ENCODE results near the gene TPT1.
"Not testable (repeated sequence)": the region's sequence is repeated elsewhere in the genome, so short reads cannot be mapped to it uniquely, and the experiment has no call there.

The TPT1 gene

GRCh38 chr13:45381196-45381595 is 40.2 kb upstream of the TPT1 start (continued):
- TF ChIP-seq, protein P1, sequence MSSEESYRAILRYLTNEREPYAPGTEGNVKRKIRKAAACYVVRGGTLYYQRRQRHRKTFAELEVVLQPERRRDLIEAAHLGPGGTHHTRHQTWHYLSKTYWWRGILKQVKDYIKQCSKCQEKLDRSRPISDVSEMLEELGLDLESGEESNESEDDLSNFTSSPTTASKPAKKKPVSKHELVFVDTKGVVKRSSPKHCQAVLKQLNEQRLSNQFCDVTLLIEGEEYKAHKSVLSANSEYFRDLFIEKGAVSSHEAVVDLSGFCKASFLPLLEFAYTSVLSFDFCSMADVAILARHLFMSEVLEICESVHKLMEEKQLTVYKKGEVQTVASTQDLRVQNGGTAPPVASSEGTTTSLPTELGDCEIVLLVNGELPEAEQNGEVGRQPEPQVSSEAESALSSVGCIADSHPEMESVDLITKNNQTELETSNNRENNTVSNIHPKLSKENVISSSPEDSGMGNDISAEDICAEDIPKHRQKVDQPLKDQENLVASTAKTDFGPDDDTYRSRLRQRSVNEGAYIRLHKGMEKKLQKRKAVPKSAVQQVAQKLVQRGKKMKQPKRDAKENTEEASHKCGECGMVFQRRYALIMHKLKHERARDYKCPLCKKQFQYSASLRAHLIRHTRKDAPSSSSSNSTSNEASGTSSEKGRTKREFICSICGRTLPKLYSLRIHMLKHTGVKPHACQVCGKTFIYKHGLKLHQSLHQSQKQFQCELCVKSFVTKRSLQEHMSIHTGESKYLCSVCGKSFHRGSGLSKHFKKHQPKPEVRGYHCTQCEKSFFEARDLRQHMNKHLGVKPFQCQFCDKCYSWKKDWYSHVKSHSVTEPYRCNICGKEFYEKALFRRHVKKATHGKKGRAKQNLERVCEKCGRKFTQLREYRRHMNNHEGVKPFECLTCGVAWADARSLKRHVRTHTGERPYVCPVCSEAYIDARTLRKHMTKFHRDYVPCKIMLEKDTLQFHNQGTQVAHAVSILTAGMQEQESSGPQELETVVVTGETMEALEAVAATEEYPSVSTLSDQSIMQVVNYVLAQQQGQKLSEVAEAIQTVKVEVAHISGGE (tag by site-specific recombination; conservative IDR thresholded peaks at IDR 0.05; ENCODE audit: low read depth): no peak
- TF ChIP-seq AEBP2 (tag by site-specific recombination; IDR thresholded peaks at IDR 0.05; ENCODE audit: borderline replicate concordance) (no peak), ZNF514 (tag by site-specific recombination; IDR thresholded peaks at IDR 0.05) (no peak), ZNF692 (tag by site-specific recombination; IDR thresholded peaks at IDR 0.05) (no peak), MEIS1 (CRISPR knock-in tag; IDR thresholded peaks at IDR 0.05; ENCODE audit: borderline replicate concordance) (no peak)
- TF ChIP-seq, protein P2, sequence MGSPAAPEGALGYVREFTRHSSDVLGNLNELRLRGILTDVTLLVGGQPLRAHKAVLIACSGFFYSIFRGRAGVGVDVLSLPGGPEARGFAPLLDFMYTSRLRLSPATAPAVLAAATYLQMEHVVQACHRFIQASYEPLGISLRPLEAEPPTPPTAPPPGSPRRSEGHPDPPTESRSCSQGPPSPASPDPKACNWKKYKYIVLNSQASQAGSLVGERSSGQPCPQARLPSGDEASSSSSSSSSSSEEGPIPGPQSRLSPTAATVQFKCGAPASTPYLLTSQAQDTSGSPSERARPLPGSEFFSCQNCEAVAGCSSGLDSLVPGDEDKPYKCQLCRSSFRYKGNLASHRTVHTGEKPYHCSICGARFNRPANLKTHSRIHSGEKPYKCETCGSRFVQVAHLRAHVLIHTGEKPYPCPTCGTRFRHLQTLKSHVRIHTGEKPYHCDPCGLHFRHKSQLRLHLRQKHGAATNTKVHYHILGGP (tag by site-specific recombination; IDR thresholded peaks at IDR 0.05): no peak

DNA sequence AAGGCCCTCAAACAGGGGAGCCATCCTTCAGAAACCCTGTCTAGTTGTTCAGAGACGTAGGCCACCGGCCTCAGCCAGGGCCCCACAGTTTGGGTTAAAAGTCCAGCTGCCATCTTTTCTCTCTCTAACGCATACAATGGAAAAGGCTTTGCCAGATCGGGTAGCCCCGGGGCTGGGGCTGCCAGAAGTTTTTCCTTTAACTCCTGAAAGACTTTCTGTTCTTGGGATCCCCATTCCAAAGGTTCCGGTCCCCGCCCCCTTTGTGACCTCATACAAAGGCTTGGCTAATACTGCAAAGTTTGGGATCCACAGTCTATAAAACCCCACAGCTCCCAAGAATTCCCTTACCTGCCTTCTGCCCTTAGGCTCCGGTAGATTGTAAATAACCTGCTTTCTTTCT is 39.7 kb upstream of the TPT1 start:
- H3K9me3 ChIP-seq (ENCODE audit: control insufficient read depth, insufficient read depth, low read depth, low read length); POLR2A ChIA-PET; CTCF ChIA-PET; H3K4me1 ChIP-seq (ENCODE audit: control insufficient read depth, insufficient read depth, low read length); H3K4me3 ChIP-seq (ENCODE audit: low read depth, low read length); H3K36me3 ChIP-seq (ENCODE audit: control insufficient read depth in 2 of 2, insufficient read depth in 1 of 2, low read length in 2 of 2); H3K27ac ChIP-seq (ENCODE audit: extremely low read depth, low read depth, low read length): not testable (repeated sequence)

DNA sequence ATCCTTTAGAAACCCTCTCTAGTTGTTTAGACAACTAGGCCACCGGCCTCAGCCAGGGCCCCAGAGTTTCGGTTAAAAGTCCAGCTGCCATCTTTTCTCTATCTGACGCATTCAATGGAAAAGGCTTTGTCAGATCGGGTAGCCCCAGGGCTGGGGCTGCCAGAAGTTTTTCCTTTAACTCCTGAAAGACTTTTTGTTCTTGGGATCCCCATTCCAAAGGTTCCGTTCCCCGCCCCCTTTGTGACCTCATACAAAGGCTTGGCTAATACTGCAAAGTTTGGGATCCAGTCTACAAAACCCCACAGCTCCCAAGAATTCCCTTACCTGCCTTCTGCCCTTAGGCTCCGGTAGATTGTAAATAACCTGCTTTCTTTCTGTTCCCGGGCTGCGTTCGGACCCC is 38.5 kb upstream of the TPT1 start:
- H3K9me3 ChIP-seq (ENCODE audit: control insufficient read depth, insufficient read depth, low read depth, low read length); H3K4me3 ChIP-seq (ENCODE audit: low read depth, low read length); H3K4me1 ChIP-seq (ENCODE audit: control insufficient read depth, insufficient read depth, low read length); POLR2A ChIA-PET; H3K36me3 ChIP-seq (ENCODE audit: control insufficient read depth in 2 of 2, insufficient read depth in 1 of 2, low read length in 2 of 2); H3K27ac ChIP-seq (ENCODE audit: extremely low read depth, low read depth, low read length): not testable (repeated sequence)
- CTCF ChIA-PET: interaction anchor here (0.6 kb wide), 1 partner anchor 63 kb away, joined by 3 read pairs; no protein-coding TSS in a partner anchor

GRCh38 chr13:45378786-45379185 is 37.8 kb upstream of the TPT1 start:
- H3K4me1 ChIP-seq (ENCODE audit: control insufficient read depth, insufficient read depth, low read length); H3K4me3 ChIP-seq (ENCODE audit: low read depth, low read length); H3K36me3 ChIP-seq (ENCODE audit: control insufficient read depth in 2 of 2, insufficient read depth in 1 of 2, low read length in 2 of 2); H3K9me3 ChIP-seq (ENCODE audit: control insufficient read depth, insufficient read depth, low read depth, low read length); POLR2A ChIA-PET; H3K27ac ChIP-seq (ENCODE audit: extremely low read depth, low read depth, low read length): not testable (repeated sequence)
- CTCF ChIA-PET: interaction anchor here (0.6 kb wide), 1 partner anchor 63 kb away, joined by 3 read pairs; no protein-coding TSS in a partner anchor

GRCh38 chr13:45377314-45377713 is 36.3 kb upstream of the TPT1 start:
- H3K36me3 ChIP-seq (ENCODE audit: control insufficient read depth in 2 of 2, insufficient read depth in 1 of 2, low read length in 2 of 2); CTCF ChIA-PET; POLR2A ChIA-PET; H3K4me3 ChIP-seq (ENCODE audit: low read depth, low read length); H3K4me1 ChIP-seq (ENCODE audit: control insufficient read depth, insufficient read depth, low read length); H3K27ac ChIP-seq (ENCODE audit: extremely low read depth, low read depth, low read length); H3K9me3 ChIP-seq (ENCODE audit: control insufficient read depth, insufficient read depth, low read depth, low read length): not testable (repeated sequence)
- TF ChIP-seq GLIS1 (tag by site-specific recombination; IDR thresholded peaks at IDR 0.05): peak; percentile 60
- peak; percentile 40 for TF ChIP-seq GLIS2 (tag by site-specific recombination; IDR thresholded peaks at IDR 0.05)

- H3K27ac ChIP-seq (ENCODE audit: extremely low read depth, low read depth, low read length); CTCF ChIA-PET; H3K4me1 ChIP-seq (ENCODE audit: control insufficient read depth, insufficient read depth, low read length); POLR2A ChIA-PET; H3K9me3 ChIP-seq (ENCODE audit: control insufficient read depth, insufficient read depth, low read depth, low read length); H3K4me3 ChIP-seq (ENCODE audit: low read depth, low read length); H3K36me3 ChIP-seq (ENCODE audit: control insufficient read depth in 2 of 2, insufficient read depth in 1 of 2, low read length in 2 of 2): not testable (repeated sequence)
Measured at GRCh38 chr13:45376651-45377050, 35.7 kb upstream of the TPT1 start.
